ENCODE data around the gene PHACTR1.

PHACTR1 gene

GRCh38 chr6:13077117-13077516, 360.6 kb downstream of the PHACTR1 start:
- ChIA-PET CTCF (no interaction called here), POLR2A (no interaction called here)
- no peak for DNase-seq (ENCODE audit: low read depth, low spot score)
- TF ChIP-seq, protein P1, sequence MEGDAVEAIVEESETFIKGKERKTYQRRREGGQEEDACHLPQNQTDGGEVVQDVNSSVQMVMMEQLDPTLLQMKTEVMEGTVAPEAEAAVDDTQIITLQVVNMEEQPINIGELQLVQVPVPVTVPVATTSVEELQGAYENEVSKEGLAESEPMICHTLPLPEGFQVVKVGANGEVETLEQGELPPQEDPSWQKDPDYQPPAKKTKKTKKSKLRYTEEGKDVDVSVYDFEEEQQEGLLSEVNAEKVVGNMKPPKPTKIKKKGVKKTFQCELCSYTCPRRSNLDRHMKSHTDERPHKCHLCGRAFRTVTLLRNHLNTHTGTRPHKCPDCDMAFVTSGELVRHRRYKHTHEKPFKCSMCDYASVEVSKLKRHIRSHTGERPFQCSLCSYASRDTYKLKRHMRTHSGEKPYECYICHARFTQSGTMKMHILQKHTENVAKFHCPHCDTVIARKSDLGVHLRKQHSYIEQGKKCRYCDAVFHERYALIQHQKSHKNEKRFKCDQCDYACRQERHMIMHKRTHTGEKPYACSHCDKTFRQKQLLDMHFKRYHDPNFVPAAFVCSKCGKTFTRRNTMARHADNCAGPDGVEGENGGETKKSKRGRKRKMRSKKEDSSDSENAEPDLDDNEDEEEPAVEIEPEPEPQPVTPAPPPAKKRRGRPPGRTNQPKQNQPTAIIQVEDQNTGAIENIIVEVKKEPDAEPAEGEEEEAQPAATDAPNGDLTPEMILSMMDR (IDR thresholded peaks at IDR 0.05; ENCODE audit: insufficient read depth, low read length, missing control alignments) = no peak
- no peak overlapping the region for H3K4me3 ChIP-seq (ENCODE audit: low read depth, low read length)

DNA sequence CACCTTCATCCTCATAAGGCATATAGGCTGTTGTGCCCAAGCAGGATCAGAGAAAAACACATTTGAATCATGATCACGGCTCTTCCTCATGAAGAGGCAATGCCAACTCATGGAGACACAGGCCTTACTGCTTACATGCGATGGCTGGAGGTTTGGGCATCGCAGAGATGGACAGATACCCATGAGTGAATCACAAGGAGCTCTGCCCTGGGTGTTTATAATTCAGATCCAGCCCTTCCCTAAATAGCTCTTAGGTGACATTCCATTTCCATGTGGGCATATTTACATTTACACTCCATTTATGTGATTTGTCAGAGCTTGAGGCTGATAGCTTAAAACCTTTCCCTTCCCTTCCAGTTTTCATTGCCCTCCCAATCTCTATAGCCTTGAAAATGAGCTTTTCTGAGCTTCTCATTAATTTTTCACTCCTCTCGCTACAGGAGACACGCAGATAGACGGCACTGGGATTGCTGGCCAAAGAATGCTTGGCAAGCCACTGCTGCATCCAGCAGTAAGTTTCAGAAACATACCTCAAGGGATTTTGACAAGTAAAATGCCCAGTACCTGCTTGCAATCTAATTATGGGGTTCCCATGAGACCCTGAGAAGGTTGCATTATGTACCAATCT, 362.6 kb downstream of the PHACTR1 start:
- POLR2A ChIA-PET = no interaction called here
- DNase-seq (ENCODE audit: low read depth, low spot score) = no peak
- no peak overlapping the region for H3K4me3 ChIP-seq (ENCODE audit: low read depth, low read length)
- TF ChIP-seq, protein P1 (IDR thresholded peaks at IDR 0.05; ENCODE audit: insufficient read depth, low read length, missing control alignments) = no peak
- CTCF ChIA-PET = no interaction called here

DNA sequence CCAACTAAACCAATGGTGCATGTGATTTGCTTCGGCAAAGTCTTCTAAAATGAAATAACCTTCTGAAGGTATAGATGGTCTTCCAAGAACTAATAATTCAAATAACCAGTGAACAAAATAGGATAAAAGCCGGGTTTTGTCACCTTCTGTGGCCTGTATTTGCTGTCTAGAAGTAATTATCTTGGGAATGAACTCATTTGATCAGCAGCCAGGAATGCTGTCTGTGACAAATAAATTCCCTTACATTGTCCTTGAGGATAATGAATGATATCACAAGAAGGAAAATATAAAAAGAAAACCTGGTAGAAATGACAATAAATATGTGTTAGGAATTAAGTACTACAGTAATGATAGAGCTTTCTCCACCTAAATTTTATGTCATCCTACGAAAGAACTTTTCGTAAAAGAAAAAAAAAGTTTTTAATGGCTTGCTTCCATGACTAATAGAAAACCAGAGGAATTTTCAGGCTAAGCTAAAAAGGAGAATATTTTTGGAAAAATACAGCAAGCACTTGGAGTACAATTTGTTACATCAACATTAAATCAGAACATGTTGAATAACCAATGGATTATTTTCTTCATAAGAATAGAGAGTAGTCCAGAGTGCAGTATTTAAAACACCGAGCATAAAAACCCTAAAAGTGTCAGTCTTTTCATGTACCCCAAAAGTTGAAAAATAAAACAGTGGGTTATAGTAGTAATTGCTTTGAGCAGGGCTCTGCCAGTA, 364.1 kb downstream of the PHACTR1 start:
- DNase-seq (ENCODE audit: low read depth, low spot score) = no peak
- CTCF ChIA-PET = no interaction called here
- POLR2A ChIA-PET = no interaction called here
- TF ChIP-seq, protein P1 (IDR thresholded peaks at IDR 0.05; ENCODE audit: insufficient read depth, low read length, missing control alignments) = no peak
- H3K4me3 ChIP-seq (ENCODE audit: low read depth, low read length) = no peak overlapping the region

DNA sequence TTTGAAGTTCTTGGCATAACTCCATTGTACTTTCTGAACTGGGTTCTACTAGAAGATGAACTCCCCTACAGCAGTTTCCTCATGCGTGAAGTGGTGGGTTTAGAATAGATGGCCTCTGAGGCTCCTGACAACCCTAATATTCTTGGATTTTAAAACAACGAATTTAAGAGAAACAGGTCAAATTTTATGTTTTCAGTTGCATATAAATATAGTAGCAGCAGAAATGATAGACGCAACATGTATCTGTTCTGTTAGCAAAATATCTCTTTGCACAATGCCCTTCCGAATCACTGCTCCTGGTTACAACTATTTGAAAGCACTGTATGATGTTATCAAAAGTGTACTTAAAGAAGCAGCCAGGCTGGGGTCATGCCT, 364.6 kb downstream of the PHACTR1 start:
- H3K4me3 ChIP-seq (ENCODE audit: low read depth, low read length) = no peak overlapping the region
- TF ChIP-seq, protein P1 (IDR thresholded peaks at IDR 0.05; ENCODE audit: insufficient read depth, low read length, missing control alignments) = no peak
- CTCF ChIA-PET = no interaction called here
- DNase-seq (ENCODE audit: low read depth, low spot score) = no peak
- POLR2A ChIA-PET = no interaction called here

- DNase-seq (ENCODE audit: low read depth, low spot score) = no peak
- TF ChIP-seq, protein P1 (IDR thresholded peaks at IDR 0.05; ENCODE audit: insufficient read depth, low read length, missing control alignments) = no peak
- ChIA-PET POLR2A (no interaction called here), CTCF (no interaction called here)
- no peak overlapping the region for H3K4me3 ChIP-seq (ENCODE audit: low read depth, low read length)
These were observed 372.9 kb downstream of the PHACTR1 start for GRCh38 chr6:13089296-13089994.

DNA sequence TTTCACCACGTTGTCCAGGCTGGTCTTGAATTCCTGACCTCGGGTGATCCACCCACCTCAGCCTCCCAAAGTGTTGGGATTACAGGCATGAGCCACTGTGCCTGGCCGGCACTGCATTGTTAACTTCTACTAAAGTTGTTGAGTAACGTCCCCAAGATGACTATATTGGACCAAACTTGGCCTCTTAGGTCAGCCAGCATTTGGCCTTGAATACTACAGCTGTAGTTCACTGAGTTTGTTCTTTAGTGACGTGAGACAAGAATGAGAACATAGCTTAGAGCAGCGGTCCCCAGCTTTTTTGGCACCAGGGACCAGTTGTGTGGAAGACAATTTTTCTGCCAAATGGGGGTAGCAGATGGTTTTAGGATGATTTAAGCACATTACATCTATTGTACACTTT, 374.6 kb downstream of the PHACTR1 start:
- ChIA-PET POLR2A (no interaction called here), CTCF (interaction anchor here (0.5 kb wide), 1 partner anchor 19 kb away, joined by 3 read pairs; no protein-coding TSS in a partner anchor)
- DNase-seq (ENCODE audit: low read depth, low spot score) = no peak
- TF ChIP-seq, protein P1 (IDR thresholded peaks at IDR 0.05; ENCODE audit: insufficient read depth, low read length, missing control alignments) = no peak
- H3K4me3 ChIP-seq (ENCODE audit: low read depth, low read length) = no peak overlapping the region
